Stimulated activated CD4-positive, alpha-beta T cell treated with anti-CD3 and anti-CD28 coated beads, TNF-alpha, amount 100 ng/mL, for 4 hours (primary cell): ENCODE data around the gene CATSPERD.

ENCODE experiments used
- DNase-seq, 3 experiments: peaks; one replicate each; pipeline ENCODE4 v3.0.0-alpha.2; 2020; ENCODE audit warnings: low read depth in 3 of 3

The CATSPERD gene

DNA sequence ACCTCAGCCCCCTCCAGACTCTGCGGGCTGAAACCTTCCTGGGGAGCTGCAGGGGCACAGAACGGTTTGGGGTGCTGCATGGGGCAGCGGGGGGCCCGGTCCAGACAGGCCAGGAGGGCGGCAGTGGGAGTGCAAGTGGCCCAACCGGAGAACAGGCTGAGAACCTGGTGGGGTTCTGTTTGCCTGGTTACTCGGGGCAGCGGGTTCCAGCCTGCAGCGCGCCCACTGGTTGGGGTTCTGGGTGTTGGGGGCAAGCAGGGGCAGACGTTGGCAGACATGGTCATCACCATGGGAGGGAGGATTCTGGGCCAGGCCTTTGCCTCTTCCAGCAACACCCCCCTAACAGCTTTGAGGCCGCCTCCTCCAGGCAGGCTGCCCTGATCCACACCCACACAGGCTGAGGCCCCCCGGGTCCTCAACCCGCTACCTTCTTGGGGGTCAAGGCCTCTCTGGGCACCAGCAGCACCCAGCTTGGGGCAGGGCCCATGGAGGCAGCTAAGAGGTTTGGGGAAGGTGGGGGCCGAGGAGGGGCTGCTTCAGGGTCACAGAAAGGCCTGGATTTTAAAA, 64.2 kb downstream of the CATSPERD start, which contains the start of gene PRR22:
PRR22 (minus strand) TSS at position 166 of the 567 bp plus-strand sequence; CDS start at position 80, 86 bp downstream.
- no peak for DNase-seq

DNA sequence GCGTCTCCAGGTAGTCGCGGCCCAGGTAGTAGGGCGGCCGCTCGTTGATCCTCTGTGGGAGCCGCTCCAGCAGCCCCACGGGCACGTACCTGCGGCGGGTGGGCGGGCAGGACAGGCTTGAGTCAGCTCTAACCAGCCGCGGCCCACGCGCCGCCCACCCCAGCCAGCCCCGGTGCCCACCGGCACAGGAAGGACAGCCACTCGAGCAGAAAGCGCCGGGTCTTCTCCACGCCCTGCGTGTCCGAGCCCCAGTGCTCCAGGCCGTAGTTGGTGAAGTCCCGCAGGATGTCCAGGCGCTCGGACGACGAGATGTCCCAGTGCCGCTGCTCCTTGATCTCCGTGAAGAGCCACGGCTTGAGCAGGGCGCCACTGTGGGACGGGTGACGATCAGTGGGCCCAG, 65.0 kb downstream of the CATSPERD start:
- DNase-seq: no peak

DNA sequence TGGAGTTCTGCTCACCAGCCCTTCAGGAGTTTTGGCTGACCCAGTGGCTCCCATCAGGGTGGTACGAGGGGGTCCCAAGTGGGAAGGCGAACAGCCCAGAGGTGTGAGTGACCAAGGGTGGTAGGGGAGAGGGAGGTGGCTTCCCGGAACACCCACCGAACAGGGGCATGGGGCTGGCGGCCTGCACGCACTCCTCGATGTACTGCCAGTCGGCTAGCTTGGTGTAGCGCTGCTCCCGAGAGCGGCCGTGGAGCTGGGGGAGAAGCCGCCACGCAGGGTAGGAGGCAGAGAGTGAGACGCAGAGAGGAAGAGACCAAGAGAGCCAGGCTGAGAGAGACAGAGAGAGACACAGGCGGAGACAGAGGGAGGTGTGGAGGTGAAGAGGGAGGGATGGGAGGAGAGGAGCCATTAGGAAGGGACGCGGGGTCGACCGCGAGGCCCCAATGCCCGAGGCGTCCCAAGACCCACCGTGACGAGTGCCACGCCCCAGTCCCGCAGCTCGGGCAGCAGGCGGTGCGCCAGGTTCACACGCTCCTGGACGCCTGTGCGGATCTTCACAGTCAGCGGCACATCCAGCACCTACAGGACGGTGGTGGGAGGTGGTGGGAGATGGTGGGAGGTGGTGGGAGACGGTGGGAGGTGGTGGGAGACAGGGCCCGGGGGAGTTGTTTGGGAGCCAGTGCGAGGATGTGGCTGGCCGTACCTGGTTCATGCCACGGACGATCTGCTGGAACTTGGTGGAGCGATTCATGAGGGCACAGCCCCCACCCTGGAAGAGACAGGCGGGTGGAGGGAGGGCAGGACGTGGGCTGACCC, 66.4 kb downstream of the CATSPERD start:
- DNase-seq: no peak

DNA sequence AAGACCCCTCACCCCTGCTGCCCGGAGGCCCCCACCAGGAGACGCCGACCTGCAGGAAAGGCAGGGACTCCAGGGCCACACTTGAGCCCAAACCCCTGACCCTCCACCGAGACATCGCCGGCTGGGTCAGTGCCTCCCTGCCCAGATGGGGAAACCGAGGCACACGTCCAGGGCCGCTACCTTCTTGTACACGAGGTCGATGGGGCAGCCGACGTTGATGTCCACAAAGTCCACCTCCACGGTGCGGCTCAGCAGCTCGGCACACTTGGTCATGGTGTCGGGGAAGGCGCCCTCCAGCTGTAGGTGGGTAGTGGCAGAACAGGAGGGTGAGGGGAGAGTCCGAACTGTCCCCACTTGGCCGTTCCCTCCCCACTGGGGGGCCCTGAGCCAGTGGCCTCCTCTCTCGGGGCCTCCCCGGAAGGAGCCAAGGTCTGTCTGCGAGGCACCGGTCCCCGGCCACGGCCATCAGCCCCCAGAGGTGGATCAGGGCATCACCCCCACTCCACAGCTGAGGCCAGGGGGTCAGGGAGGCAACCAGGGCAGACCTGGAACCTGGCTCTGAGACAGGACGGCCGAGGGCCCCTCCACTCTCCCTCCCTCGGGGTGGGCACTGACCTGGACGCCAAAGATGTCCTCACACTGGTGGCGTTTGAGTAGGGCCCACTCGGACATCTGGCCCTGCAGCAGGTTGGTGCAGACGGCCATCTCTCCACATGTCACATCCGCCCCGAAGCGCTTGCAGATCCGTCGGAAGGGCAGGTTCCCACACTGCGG, 67.2 kb downstream of the CATSPERD start:
- DNase-seq: no peak

DNA sequence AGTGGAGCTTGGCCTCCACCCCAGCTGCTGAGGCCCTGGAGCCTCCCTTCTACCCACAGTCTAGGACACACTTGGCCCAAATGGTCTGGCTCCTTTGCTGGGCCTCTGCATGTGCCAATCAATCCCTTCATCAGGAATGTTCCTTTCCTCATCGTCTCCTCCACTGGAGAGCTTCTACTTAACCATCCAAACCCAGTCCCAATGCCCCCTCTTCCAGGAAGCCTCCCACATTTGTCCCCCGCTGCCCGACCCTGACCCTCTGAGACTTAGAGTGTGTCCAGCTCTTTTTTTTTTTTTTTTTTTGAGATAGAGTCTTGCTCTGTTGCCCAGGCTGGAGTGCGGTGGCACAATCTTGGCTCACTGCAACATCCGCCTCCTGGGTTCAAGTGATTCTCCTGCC, 68.0 kb downstream of the CATSPERD start:
- no peak for DNase-seq

- no peak for DNase-seq
These were observed 68.9 kb downstream of the CATSPERD start for GRCh38 chr19:5789351-5789761.

GRCh38 chr19:5789886-5790558, 69.6 kb downstream of the CATSPERD start:
- no peak for DNase-seq

- DNase-seq: peak; percentile 92 to 95 (median 94)
These were observed 70.4 kb downstream of the CATSPERD start, which contains the start of gene DUS3L for GRCh38 chr19:5790559-5791520. Gene DUS3L (minus strand): TSS chr19:5791163. CDS start chr19:5791141, 22 bp downstream.

- no peak for DNase-seq
These were observed 71.8 kb downstream of the CATSPERD start for GRCh38 chr19:5792224-5792623.

DNA sequence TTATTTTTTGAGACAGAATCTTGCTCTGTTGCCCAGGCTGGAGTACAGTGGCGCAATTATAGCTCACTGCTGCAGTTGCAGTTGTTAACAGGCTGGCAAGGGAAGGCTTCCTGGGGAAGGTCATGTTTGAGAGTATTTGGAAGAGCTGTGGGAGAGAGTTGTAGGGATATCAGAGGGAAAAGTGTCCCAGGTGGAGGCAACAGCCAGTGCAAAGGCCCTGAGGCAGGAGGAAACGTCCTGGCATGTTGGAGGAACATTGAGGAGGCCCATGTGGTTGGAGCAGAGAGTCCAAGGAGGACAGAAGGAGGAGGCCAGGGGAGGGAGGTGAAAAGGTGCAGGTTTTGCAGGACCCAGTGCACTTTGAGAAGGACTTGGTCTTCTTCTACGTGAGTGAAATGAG, 72.8 kb downstream of the CATSPERD start:
- no peak for DNase-seq

DNA sequence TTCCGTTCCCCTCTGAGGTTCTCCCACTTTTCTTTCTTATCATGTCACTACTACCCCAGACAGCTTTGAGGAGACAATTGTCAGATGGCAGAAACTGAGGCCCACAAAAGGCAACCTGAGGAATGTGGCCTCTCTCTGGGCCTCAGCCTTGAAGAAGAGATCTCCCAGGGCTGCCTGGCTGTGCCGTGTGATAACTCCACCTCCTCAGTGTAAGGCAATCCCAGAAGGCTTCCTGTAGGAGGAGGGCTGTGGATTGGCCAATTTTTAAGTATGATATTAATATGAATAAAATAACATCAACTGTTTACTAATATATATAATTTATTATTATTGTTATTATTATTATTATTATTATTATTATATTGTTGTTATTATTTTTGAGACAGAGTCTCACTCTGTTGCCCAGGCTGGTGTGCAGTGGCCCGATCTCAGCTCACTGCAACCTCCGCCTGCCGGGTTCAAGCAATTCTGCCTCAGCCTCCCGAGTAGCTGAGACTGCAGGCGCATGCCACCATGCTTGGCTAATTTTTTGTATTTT, 75.0 kb downstream of the CATSPERD start:
- no peak for DNase-seq

- no peak for DNase-seq
These were observed 77.8 kb downstream of the CATSPERD start for GRCh38 chr19:5798244-5798643.

DNA sequence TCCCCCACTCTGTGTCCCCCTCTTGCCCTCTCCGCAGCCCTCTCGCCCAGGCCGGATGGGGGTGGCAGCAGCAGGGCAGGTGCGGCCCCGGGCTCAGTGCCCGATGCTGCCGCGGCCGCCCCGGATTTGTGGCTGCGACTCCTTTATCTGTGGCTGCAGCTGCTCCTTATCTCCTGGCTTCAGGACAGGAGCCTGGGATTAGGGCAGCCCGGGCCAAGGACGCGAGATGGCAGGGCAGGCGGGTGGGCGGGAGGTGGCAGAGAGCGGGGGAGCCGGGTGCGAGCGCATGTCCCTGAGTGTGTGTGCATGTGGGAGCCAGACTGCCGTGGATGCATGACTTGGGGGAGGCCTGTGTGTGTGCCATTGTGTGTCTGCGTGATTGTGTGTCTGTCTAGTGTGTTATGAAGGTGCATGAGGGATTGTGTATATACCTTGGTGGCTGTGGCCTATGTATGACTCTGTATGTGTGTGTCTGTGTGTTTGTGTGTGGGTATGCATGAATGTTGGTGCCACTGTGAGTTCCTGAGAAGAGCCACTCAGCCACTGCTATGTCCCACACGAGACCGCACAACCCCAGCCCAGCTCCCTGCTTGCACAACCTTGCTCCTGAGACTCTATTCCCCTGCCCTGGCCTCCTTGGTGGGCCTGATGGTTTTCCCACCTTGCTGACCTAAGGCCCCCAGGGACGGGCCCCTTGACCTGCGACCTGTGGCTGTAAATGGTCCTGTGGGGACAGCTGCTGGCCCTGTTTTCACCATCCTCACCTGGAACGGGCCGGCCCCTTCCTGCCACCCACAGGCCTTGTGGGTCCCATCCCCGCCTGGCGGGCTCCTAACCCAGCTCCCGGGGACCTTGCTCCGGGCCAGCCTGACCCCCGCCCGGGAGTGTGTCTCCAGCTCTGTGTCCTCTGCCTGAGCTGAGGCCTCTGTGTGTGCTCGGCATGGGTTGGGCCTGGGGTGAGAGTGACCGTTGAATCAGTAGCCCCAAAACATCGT, 79.1 kb downstream of the CATSPERD start:
- no peak for DNase-seq

DNA sequence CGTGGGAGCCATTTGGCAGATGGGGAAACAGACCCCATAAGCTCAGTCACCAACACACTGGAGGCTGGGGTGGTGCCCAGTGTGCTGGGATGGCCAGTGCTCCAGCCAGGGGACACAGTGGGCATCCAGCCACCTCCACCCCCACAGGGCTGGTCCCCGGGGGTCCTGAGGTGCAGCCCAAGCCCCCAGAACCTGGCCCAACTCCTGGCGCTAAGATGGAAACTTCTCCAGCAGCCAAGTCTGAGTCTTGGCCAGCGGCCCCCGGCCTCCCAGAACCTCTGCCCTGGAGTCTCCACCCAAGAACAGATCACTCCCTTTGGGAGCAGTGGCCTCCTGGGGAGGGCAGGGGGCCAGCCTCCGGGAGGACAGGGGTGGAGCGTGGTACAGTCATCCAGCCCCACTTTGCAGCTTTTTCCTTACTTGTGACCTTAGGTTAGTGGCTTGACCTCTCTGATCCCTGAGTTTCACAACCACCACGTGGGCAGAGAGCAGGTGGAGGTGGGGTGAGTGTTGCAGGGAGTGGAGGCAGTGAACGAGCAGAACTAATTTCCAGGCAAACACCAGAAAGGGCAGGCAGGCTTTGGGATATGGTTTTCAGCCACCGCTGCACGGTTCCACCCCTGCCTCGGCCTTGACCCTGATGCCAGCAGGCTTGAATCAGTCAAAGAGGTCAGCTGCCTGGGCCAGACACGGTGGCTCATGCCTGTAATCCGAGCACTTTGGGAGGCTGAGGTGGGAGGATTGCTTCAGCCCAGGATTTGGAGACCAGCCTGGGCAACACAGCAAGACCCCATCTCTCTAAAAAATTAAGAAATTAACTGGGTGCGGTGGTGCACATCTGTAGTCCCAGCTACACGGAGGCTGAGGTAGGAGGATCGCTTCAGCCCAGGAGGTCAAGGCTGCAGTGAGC, 80.2 kb downstream of the CATSPERD start:
- DNase-seq: no peak

DNA sequence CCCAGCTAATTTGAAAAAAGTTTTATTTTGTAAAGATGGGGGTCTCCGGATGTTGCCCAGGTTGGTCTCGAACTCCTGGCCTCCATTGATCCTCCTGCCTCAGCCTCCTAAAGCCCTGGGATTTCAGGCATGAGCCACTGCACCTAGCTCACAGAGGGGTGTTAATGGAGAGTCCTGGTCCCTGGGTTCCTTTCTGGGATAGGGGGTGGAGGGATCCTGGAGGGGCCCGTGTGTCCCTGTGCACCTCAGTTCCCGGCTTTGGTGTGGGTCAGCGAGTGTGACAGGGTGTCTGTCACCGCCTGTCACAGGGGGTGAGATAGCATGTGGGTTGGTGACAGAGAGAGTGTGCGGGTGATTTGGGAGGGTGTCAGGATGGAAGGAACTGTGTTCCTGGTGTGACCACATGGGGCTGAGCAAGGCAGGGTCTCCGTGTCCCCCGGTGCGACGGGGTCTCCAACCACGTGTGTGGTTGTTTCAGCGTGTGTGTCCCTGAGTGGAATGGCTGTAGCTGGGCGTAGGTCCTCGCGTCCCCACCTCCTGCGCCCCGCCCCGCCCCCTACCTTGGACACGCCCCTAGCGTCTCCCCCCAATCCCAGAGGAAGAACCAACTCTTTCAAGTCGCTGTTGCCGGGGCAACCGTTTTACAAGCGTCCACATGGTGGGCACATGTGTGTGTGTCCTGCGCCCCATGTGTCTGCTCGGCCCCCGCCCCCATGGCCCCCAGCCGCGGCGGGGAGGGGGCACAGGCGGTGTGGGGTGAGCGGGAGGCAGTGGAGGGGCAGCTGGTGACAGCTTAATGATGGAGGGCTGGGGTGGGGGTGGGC, 81.6 kb downstream of the CATSPERD start:
- DNase-seq: no peak

DNA sequence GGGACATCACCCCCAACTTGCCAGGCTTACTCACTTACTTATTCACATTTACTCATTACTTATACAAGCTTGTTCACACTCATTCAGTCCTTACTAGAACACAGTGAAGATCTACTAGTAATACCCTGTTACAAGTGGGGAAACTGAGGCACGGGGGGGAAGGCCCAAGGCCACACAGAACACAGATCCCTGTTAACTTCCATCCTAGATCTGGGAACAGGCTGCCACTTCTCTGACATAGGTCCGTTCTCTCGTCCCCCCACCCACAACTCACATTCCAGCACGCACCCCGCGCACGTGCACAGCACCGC, 83.0 kb downstream of the CATSPERD start:
- DNase-seq: no peak

- peak; percentile 79 to 86 (median 83) for DNase-seq
These were observed 83.5 kb downstream of the CATSPERD start for GRCh38 chr19:5803752-5804515.
